Liver (tissue), 3 donors: ENCODE results near the gene TPT1.

ENCODE experiments used
- EGR1 ChIP-seq, 2 donors: IDR thresholded peaks; 2 replicates each; pipeline ENCODE4 v1.6.1; 2016 to 2018; ENCODE audit warnings: antibody characterized with exemption in 2 of 2, low read depth in 2 of 2
- FOXA1 ChIP-seq: IDR thresholded peaks from 2 replicates; pipeline ENCODE4 v1.6.1; 2016; ENCODE audit warnings: antibody characterized with exemption
- GABPA ChIP-seq, 2 donors: IDR thresholded peaks in 1 of 2; conservative IDR thresholded peaks in 1 of 2; 2 replicates each; pipeline ENCODE4 v1.6.1; 2016; ENCODE audit warnings: antibody characterized with exemption in 2 of 2, mild to moderate bottlenecking in 1 of 2, moderate library complexity in 1 of 2
- NR2F2 ChIP-seq: IDR thresholded peaks from 2 replicates; pipeline ENCODE4 v1.6.1; 2016; ENCODE audit warnings: antibody characterized with exemption
- RAD21 ChIP-seq, 2 donors: IDR thresholded peaks; 2 replicates each; pipeline ENCODE4 v1.6.1; 2016; ENCODE audit warnings: antibody characterized with exemption in 2 of 2, mild to moderate bottlenecking in 2 of 2
- RXRA ChIP-seq, 2 donors: IDR thresholded peaks; 2 replicates each; pipeline ENCODE4 v1.6.1; 2017 to 2018; ENCODE audit warnings: antibody characterized with exemption in 2 of 2, mild to moderate bottlenecking in 1 of 2
- TAF1 ChIP-seq: conservative IDR thresholded peaks from 2 replicates; pipeline ENCODE4 v1.6.1; 2016; ENCODE audit warnings: antibody characterized with exemption, mild to moderate bottlenecking
- YY1 ChIP-seq: IDR thresholded peaks from 2 replicates; pipeline ENCODE4 v1.6.1; 2016; ENCODE audit warnings: antibody characterized with exemption, mild to moderate bottlenecking
- TF ChIP-seq, protein P1 (sequence below): fragments of 150-350 bp; IDR thresholded peaks from 2 replicates; pipeline ENCODE4 v1.5.1; 2017; ENCODE audit warnings: improper control_type of control experiment, low read depth, low read length; ENCODE audit not compliant: missing input control
- TF ChIP-seq, protein P2 (sequence below): IDR thresholded peaks from 2 replicates; pipeline ENCODE4 v1.6.1; 2016; ENCODE audit warnings: antibody characterized with exemption
- TF ChIP-seq, protein P3 (sequence below): IDR thresholded peaks from 2 replicates; pipeline ENCODE4 v1.6.1; 2016; ENCODE audit warnings: antibody characterized with exemption
- donor health status: healthy.
- donor health status: healthy.

DNA sequence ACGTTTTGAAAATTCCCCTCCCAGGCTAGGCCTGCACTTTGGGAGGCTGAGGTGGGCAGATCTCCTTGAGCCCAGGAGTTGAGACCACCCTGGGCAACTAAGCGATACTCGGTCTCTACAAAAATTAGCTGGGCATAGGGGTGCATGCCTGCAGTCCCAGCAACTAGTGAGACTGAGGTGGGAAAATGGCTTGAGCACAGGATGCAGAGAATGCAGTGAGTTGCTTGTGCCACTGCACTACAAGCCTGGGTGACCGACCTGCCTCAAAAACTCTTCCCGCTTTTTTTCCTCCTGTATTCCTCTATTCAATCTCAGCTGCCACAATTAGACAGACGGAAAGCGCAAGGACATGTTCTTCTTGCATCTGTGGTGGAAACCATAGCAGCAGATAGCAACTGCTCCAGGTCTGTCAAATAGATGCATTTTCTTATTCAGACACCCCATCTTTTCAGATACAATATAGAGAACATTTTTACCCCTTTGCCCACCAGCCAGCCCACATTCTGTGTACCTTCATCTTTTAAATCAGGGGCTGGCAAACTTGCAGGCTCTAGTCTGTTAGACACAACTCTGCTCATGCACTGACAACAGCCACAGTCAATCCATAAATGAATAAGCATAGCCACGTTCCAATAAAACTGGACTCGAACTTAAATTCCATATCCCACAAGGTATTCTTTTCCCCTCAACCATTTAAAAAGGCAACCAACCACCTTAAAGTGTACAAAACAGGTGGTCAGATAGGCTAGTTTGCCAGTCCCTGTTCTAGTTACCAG lies 4.8 kb downstream of the TPT1 start:
- TF ChIP-seq, protein P1, sequence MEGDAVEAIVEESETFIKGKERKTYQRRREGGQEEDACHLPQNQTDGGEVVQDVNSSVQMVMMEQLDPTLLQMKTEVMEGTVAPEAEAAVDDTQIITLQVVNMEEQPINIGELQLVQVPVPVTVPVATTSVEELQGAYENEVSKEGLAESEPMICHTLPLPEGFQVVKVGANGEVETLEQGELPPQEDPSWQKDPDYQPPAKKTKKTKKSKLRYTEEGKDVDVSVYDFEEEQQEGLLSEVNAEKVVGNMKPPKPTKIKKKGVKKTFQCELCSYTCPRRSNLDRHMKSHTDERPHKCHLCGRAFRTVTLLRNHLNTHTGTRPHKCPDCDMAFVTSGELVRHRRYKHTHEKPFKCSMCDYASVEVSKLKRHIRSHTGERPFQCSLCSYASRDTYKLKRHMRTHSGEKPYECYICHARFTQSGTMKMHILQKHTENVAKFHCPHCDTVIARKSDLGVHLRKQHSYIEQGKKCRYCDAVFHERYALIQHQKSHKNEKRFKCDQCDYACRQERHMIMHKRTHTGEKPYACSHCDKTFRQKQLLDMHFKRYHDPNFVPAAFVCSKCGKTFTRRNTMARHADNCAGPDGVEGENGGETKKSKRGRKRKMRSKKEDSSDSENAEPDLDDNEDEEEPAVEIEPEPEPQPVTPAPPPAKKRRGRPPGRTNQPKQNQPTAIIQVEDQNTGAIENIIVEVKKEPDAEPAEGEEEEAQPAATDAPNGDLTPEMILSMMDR: no peak
- TF ChIP-seq NR2F2: no peak
- TF ChIP-seq, protein P2, sequence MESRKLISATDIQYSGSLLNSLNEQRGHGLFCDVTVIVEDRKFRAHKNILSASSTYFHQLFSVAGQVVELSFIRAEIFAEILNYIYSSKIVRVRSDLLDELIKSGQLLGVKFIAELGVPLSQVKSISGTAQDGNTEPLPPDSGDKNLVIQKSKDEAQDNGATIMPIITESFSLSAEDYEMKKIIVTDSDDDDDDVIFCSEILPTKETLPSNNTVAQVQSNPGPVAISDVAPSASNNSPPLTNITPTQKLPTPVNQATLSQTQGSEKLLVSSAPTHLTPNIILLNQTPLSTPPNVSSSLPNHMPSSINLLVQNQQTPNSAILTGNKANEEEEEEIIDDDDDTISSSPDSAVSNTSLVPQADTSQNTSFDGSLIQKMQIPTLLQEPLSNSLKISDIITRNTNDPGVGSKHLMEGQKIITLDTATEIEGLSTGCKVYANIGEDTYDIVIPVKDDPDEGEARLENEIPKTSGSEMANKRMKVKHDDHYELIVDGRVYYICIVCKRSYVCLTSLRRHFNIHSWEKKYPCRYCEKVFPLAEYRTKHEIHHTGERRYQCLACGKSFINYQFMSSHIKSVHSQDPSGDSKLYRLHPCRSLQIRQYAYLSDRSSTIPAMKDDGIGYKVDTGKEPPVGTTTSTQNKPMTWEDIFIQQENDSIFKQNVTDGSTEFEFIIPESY: no peak
- TF ChIP-seq RXRA (IDR thresholded peaks at IDR 0.05): peak in 1 of 2 donors; percentile 1
- no peak for TF ChIP-seq TAF1
- no peak for TF ChIP-seq GABPA (IDR thresholded peaks at IDR 0.05 in 1 of 2, conservative IDR thresholded peaks at IDR 0.05 in 1 of 2)
- TF ChIP-seq RAD21 (IDR thresholded peaks at IDR 0.05): peak in 1 of 2 donors; percentile 2
- TF ChIP-seq, protein P3, sequence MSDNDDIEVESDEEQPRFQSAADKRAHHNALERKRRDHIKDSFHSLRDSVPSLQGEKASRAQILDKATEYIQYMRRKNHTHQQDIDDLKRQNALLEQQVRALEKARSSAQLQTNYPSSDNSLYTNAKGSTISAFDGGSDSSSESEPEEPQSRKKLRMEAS: no peak
- no peak for TF ChIP-seq EGR1 (IDR thresholded peaks at IDR 0.05; ENCODE audit: low read depth in 2 of 2)
- TF ChIP-seq YY1: peak; percentile 5
- TF ChIP-seq FOXA1: no peak
